GM18505 (cell line): Measurements from ENCODE around the gene BAG5.
"Not testable (repeated sequence)": the region's sequence is repeated elsewhere in the genome, so short reads cannot be mapped to it uniquely, and the experiment has no call there.

ENCODE experiments used
- ATAC-seq: cut with Tn5 transposase; IDR thresholded peaks from one replicate; pipeline ENCODE4 v1.9.1; 2021; ENCODE audit not compliant: unreplicated experiment
- POLR2A ChIP-seq: IDR thresholded peaks from 4 replicates; pipeline ENCODE4 v1.6.1; 2011; ENCODE audit warnings: borderline replicate concordance; ENCODE audit not compliant: insufficient read depth, insufficient read length; ENCODE audit errors: extremely low read depth

BAG5 gene

DNA sequence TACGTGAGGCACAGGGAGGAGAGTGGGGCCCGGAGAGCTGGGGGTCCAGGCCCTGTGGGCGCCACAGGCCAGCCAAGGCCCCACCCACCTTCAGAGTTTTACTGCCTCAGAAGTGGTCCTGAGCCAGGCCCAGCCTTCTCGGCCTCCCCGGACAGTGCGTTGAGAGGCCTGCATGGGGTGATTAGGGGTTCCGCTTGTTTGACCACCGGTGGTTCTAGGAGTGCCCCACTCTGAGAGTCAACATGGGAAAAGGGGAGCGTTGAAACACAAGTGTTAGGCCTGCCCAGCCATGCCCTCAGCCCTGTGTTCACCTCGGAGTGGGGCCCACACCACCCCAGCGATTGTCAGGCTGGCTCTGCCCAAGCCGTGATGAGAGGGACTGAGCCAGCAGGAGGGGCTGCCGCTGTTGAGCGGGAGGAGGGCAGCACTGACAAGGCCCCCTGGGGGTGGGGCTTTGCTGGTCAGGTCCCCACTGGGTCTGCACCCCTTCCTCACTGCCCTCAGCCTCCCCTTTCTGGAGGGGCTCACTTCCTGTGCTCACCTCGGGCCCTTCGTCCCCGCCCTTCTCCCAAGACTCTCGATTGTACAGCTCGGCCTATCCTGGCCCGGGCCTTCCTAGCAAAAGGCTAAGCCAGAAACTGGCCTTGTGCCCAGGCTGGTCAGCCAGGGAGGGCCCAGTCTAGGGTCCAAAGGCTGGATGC lies 44.6 kb downstream of the BAG5 start:
- no peak for TF ChIP-seq POLR2A
- no peak for ATAC-seq

GRCh38 chr14:103517174-103517566 lies 45.3 kb downstream of the BAG5 start:
- no peak for ATAC-seq
- TF ChIP-seq POLR2A: no peak

GRCh38 chr14:103516426-103517173 lies 45.9 kb downstream of the BAG5 start:
- TF ChIP-seq POLR2A: no peak
- no peak for ATAC-seq

DNA sequence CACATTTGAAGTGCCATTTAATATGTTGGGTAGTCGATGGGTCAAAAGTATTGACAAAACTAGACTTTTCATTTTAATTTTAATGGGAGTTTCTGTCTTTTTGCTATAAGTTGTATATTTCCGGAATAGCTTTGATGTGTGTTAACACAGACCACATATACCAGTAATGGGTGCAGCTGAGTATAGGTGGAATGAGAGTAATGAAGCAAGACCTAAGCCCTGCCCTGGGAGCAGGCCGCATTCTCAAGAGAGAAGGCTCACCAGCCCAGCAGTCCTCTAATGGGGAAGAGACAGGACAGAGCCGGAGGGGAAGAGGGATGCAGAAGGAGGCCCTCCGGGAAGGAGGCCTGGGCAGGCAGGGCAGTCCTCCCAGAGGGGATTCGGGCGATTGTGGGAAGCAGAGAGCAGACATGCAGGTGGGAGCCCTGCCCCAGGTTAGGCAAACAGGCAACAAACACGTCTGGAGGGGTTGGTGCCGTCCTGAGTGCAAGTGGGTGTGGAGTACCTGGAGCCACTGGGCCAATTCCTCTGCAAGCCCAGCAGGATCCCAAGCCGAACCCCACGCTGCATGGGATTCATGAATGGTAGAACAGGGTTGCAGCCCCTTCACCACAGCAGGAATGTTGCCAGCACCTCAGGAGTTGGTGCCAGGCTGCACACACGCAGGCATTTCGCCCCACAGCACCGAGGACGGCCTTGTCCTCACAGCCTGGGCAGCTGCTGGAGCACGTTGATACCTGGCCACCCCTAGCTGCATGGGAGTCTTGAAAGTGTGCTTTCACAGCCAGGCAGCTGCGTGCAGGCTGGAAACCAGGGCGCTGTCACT lies 47.6 kb downstream of the BAG5 start:
- ATAC-seq: no peak
- no peak for TF ChIP-seq POLR2A

- no peak for TF ChIP-seq POLR2A
- no peak for ATAC-seq
Measured at GRCh38 chr14:103512701-103513611, 49.5 kb downstream of the BAG5 start.

DNA sequence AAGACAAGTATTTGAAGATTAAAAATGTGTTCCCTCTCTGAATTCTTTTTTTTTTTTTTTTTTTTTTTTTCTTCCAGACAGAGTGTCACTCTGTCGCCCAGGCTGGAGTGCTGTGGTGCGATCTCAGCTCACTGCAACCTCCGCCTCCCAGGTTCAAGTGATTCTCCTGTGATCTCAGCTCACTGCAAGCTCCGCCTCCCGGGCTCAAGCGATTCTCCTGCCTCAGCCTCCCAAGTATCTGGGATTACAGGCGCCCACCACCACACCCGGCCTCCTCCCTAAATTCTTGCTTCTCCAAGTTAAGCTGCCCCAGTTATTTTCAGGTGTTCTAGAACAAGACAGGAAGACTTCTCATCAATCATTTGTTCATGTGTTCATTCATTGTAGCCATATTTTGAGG lies 50.3 kb downstream of the BAG5 start:
- not testable (repeated sequence) for ATAC-seq

DNA sequence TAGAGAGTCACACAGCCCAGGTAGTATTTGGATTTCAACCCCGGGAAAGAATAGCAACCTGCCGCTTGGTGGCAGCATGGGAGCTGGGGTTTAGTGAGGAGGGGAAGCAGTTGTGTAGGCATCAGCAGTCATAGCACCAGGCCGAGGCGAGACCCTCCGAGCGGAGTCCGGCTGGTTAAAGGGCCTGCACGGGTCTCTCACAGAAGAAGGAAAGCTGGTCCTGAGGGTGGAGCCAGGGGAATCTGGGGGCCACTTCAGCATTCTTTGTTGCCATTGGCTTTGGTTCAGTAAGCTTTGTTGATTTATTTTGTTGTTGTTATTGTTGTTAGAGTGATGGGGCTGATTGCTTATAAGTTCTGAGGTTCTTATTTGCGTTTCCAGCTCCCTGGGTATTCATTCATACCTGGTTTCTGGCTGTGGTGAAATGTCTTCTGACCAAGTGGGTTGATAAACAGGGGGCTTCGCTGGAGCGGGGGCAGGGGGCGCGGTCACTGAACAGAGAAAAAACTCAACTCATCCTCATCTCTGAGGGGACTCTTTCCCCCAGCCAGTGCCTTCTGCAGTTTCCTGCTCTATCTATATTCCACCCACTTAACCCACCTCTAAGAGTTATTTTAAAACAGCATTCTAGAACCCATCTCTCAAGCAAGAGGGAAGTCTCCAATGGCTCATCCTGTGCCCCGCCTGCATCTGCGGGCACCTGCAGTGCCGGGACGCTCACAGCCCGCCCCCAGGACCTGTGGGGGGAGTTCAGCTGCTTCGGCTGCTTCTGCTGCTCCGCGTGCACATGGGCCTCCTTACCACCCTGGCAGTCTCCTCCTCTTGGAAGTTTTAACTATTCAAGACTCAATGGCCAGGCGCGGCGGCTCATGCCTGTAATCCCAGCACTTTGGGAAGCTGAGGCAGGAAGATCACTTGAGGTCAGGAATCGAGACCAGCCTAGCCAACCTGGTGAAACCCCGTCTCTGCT lies 51.4 kb downstream of the BAG5 start:
- TF ChIP-seq POLR2A: no peak
- no peak for ATAC-seq

GRCh38 chr14:103509864-103510723 lies 52.4 kb downstream of the BAG5 start:
- ATAC-seq: no peak
- TF ChIP-seq POLR2A: no peak

- no peak for TF ChIP-seq POLR2A
- no peak for ATAC-seq
Measured at GRCh38 chr14:103508521-103509329, 53.7 kb downstream of the BAG5 start.

DNA sequence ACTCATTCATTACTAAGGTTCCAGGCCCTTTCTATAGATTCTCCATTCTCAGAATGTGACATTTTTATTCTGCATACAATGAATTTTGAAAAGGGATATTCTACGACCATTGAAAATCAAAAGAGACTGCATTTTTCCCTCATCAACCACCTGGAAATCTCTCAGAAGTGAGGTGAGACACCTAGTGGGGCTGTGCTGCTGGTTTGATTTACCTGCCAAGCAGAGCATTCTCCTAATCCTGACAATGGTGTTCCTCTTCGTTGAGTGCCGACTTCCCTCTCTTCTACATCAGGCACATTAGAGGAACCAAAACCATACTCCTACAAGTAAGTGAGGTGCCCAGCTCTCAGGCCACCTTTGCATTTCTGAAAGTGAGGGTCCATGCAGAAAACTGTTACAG lies 54.7 kb downstream of the BAG5 start:
- TF ChIP-seq POLR2A: no peak
- no peak for ATAC-seq
